H1 (cell line): Measurements from ENCODE around the gene KHDRBS2. TPM values are rescaled to one million over a fixed set of nuclear protein-coding genes. Genes with fewer than 3 reads are reported as not detected.

Source experiments
- CTCF ChIA-PET: fragments of 300-600 bp; sonication (Branson Sonifier 250); formaldehyde crosslinking; loops from one replicate; lab custom pipeline; 2021; ENCODE audit not compliant: partially characterized antibody; lab: Charles Lee
- POLR2A ChIA-PET: fragments of 300-600 bp; sonication (Branson Sonifier 250); formaldehyde crosslinking; loops from one replicate; lab custom pipeline; 2021; ENCODE audit warnings: inconsistent platforms; ENCODE audit not compliant: partially characterized antibody; lab: Charles Lee
- DNase-seq, 2 experiments: peaks; one replicate each; pipeline versions ENCODE4 v3.0.0 to v3.0.0-alpha.2; 2010 to 2022; ENCODE audit warnings: low spot score in 2 of 2, low read depth in 1 of 2, mixed read lengths in 1 of 2
- FAIRE-seq: peaks from 2 replicates; lab custom pipeline; 2011; peaks lifted over from hg19 to GRCh38; lab: Jason Lieb, UNC
- H2AFZ ChIP-seq: 2 replicates; pipeline ENCODE4 v1.8.1; 2012; ENCODE audit warnings: low read length, inconsistent platforms
- H2AK5ac ChIP-seq: 2 replicates; pipeline ENCODE4 v1.6.1; 2013; ENCODE audit warnings: low read depth, low read length
- H2BK120ac ChIP-seq: replicated peaks from 2 replicates; pipeline ENCODE3; 2013; ENCODE audit warnings: low read depth, low read length, inconsistent platforms
- H2BK12ac ChIP-seq: 2 replicates; pipeline ENCODE4 v1.6.1; 2013; ENCODE audit warnings: low read depth, low read length
- H2BK15ac ChIP-seq: 2 replicates; pipeline ENCODE4 v1.6.1; 2013; ENCODE audit warnings: low read length
- H2BK20ac ChIP-seq: 2 replicates; pipeline ENCODE4 v1.6.1; 2013; ENCODE audit warnings: low read length
- H2BK5ac ChIP-seq: 2 replicates; pipeline ENCODE4 v1.6.1; 2013; ENCODE audit warnings: low read depth, low read length
- H3K14ac ChIP-seq: 2 replicates; pipeline ENCODE4 v1.6.1; 2013; ENCODE audit warnings: inconsistent platforms; ENCODE audit not compliant: insufficient read length
- H3K18ac ChIP-seq: 2 replicates; pipeline ENCODE4 v1.6.1; 2013; ENCODE audit warnings: low read length; ENCODE audit errors: extremely low read depth
- H3K23ac ChIP-seq: 2 replicates; pipeline ENCODE4 v1.6.1; 2013; ENCODE audit warnings: inconsistent platforms; ENCODE audit not compliant: insufficient read length
- H3K23me2 ChIP-seq: 2 replicates; pipeline ENCODE4 v1.6.1; 2013; ENCODE audit warnings: low read depth, low read length
- H3K27ac ChIP-seq: 2 replicates; pipeline ENCODE4 v1.6.1; 2011; ENCODE audit warnings: low read depth, low read length, inconsistent platforms
- H3K27me3 ChIP-seq, 4 experiments: replicated peaks in 1 of 4; 1 replicate in 1 of 4; 2 replicates in 3 of 4; pipeline versions ENCODE4 v1.6.1 to v1.8.1; 2011 to 2013; ENCODE audit warnings: low read length in 3 of 4, mild to moderate bottlenecking in 3 of 4, inconsistent platforms in 2 of 4, mixed read lengths in 2 of 4, moderate library complexity in 1 of 4; ENCODE audit not compliant: control insufficient read depth in 3 of 4, insufficient read depth in 3 of 4; ENCODE audit errors: extremely low read depth in 1 of 4
- H3K36me3 ChIP-seq, 4 experiments: 2 replicates each; pipeline versions ENCODE4 v1.6.1 to v1.8.1; 2011 to 2013; ENCODE audit warnings: mild to moderate bottlenecking in 4 of 4, low read length in 3 of 4, moderate library complexity in 2 of 4, control low read depth in 1 of 4, inconsistent platforms in 1 of 4; ENCODE audit not compliant: insufficient read depth in 4 of 4, control insufficient read depth in 2 of 4
- H3K4ac ChIP-seq: replicated peaks from 2 replicates; pipeline ENCODE3; 2013; ENCODE audit warnings: low read length, low read depth, mixed read lengths, inconsistent platforms; ENCODE audit not compliant: insufficient read length
- H3K4me1 ChIP-seq, 4 experiments: replicated peaks in 1 of 4; 1 replicate in 1 of 4; 2 replicates in 3 of 4; pipeline versions ENCODE4 v1.6.1 to v1.8.1; 2011 to 2013; ENCODE audit warnings: low read length in 3 of 4, inconsistent platforms in 2 of 4, mixed read lengths in 1 of 4; ENCODE audit not compliant: insufficient read depth in 4 of 4, control insufficient read depth in 3 of 4
- H3K4me2 ChIP-seq, 2 experiments: 2 replicates each; pipeline versions ENCODE4 v1.6.1 to v1.8.1; 2011 to 2013; ENCODE audit warnings: low read depth in 2 of 2, low read length in 2 of 2, control low read depth in 1 of 2, inconsistent platforms in 1 of 2, mild to moderate bottlenecking in 1 of 2; ENCODE audit not compliant: insufficient read depth in 1 of 2
- H3K4me3 ChIP-seq, 4 experiments: fragments of 200-600, 300-600 bp in 1 of 4; sonication (generic), shearing (Covaris generic), sonication (Bioruptor Twin) in 1 of 4; 2 replicates each; pipeline versions ENCODE4 v1.5.1 to v1.8.1; 2011 to 2016; ENCODE audit warnings: low read length in 4 of 4, low read depth in 3 of 4, control low read depth in 2 of 4, inconsistent platforms in 2 of 4, mild to moderate bottlenecking in 2 of 4, mixed read lengths in 1 of 4, moderate library complexity in 1 of 4; ENCODE audit not compliant: insufficient read depth in 2 of 4; ENCODE audit errors: extremely low read depth in 1 of 4
- H3K56ac ChIP-seq: replicated peaks from 2 replicates; pipeline ENCODE3; 2013; ENCODE audit warnings: low read depth, mild to moderate bottlenecking, mixed read lengths, low read length, inconsistent platforms; ENCODE audit not compliant: insufficient read length
- H3K79me1 ChIP-seq: 2 replicates; pipeline ENCODE4 v1.6.1; 2013; ENCODE audit warnings: low read depth, low read length, control low read depth
- H3K79me2 ChIP-seq, 2 experiments: 2 replicates each; pipeline versions ENCODE4 v1.6.1 to v1.8.1; 2012 to 2013; ENCODE audit warnings: low read length in 2 of 2, mild to moderate bottlenecking in 2 of 2, inconsistent platforms in 1 of 2; ENCODE audit not compliant: insufficient read depth in 2 of 2, control insufficient read depth in 1 of 2
- H3K9ac ChIP-seq, 4 experiments: replicated peaks in 1 of 4; 1 replicate in 1 of 4; 2 replicates in 3 of 4; pipeline versions ENCODE4 v1.6.1 to v1.8.1; 2011 to 2013; ENCODE audit warnings: low read depth in 3 of 4, low read length in 3 of 4, control low read depth in 2 of 4, mild to moderate bottlenecking in 2 of 4, moderate library complexity in 2 of 4, inconsistent platforms in 1 of 4; ENCODE audit errors: extremely low read depth in 1 of 4
- H3K9me3 ChIP-seq, 2 experiments: 2 replicates each; pipeline versions ENCODE4 v1.6.1 to v1.8.1; 2012 to 2013; ENCODE audit warnings: mild to moderate bottlenecking in 2 of 2, moderate library complexity in 2 of 2, control low read depth in 1 of 2, inconsistent platforms in 1 of 2, low read depth in 1 of 2, low read length in 1 of 2, mixed read lengths in 1 of 2; ENCODE audit not compliant: insufficient read depth in 2 of 2
- H4K20me1 ChIP-seq, 2 experiments: replicated peaks in 1 of 2; 2 replicates each; pipeline versions ENCODE3 to v1.8.1; 2011 to 2013; ENCODE audit warnings: inconsistent platforms in 2 of 2, low read length in 2 of 2, mild to moderate bottlenecking in 1 of 2; ENCODE audit not compliant: insufficient read depth in 2 of 2, control insufficient read depth in 1 of 2
- H4K5ac ChIP-seq: 2 replicates; pipeline ENCODE4 v1.6.1; 2013; ENCODE audit warnings: low read length, low read depth, mixed read lengths, inconsistent platforms; ENCODE audit not compliant: insufficient read length
- H4K8ac ChIP-seq: 2 replicates; pipeline ENCODE4 v1.8.0; 2013; ENCODE audit warnings: mild to moderate bottlenecking, moderate library complexity, low read length, inconsistent platforms; ENCODE audit not compliant: insufficient read depth; ENCODE audit errors: extremely low read depth
- H4K91ac ChIP-seq: replicated peaks from 2 replicates; pipeline ENCODE3; 2013; ENCODE audit warnings: low read length, mixed read lengths, inconsistent platforms; ENCODE audit not compliant: insufficient read length
- BACH1 ChIP-seq: IDR thresholded peaks from 2 replicates; pipeline ENCODE4 v1.6.1; 2012; ENCODE audit warnings: low read length, improper control_type of control experiment
- CEBPB ChIP-seq: IDR thresholded peaks from 2 replicates; pipeline ENCODE4 v1.6.1; 2012; ENCODE audit warnings: low read depth, low read length
- CHD1 ChIP-seq: IDR thresholded peaks from 2 replicates; pipeline ENCODE4 v1.6.1; 2012; ENCODE audit warnings: low read depth, low read length, improper control_type of control experiment
- CTBP2 ChIP-seq: IDR thresholded peaks from 2 replicates; pipeline ENCODE4 v1.7.0; 2011; ENCODE audit warnings: borderline replicate concordance, mild to moderate bottlenecking, moderate library complexity, mixed read lengths, low read length; ENCODE audit not compliant: insufficient read depth, insufficient read length
- CTCF ChIP-seq, 3 experiments: IDR thresholded peaks; 1 replicate in 2 of 3; 2 replicates in 1 of 3; pipeline versions ENCODE4 v1.5.1 to v1.6.1; 2011; ENCODE audit warnings: low read length in 3 of 3, mild to moderate bottlenecking in 3 of 3, inconsistent platforms in 2 of 3, low read depth in 1 of 3, moderate library complexity in 1 of 3; ENCODE audit not compliant: insufficient read depth in 1 of 3; ENCODE audit errors: control extremely low read depth in 1 of 3
- EGR1 ChIP-seq: IDR thresholded peaks from 2 replicates; pipeline ENCODE4 v1.6.1; 2011; ENCODE audit warnings: low read depth, low read length, borderline replicate concordance
- EP300 ChIP-seq, 2 experiments: IDR thresholded peaks; 1 replicate in 1 of 2; 2 replicates in 1 of 2; pipeline ENCODE4 v1.6.1; 2011 to 2012; ENCODE audit warnings: low read depth in 2 of 2, low read length in 2 of 2, mild to moderate bottlenecking in 2 of 2, borderline replicate concordance in 1 of 2, inconsistent platforms in 1 of 2, moderate library complexity in 1 of 2
- EZH2 ChIP-seq: fragments of 200-600 bp; sonication (generic); IDR thresholded peaks from 2 replicates; pipeline ENCODE4 v1.7.1; 2012; ENCODE audit warnings: low read depth, mild to moderate bottlenecking, moderate library complexity, low read length, inconsistent platforms; ENCODE audit not compliant: severe bottlenecking
- HDAC6 ChIP-seq: IDR thresholded peaks from one replicate; pipeline ENCODE4 v1.7.1; 2012; ENCODE audit warnings: low read depth, mild to moderate bottlenecking, inconsistent platforms, low read length, moderate library complexity
- NANOG ChIP-seq: IDR thresholded peaks from 2 replicates; pipeline ENCODE4 v1.6.1; 2011; ENCODE audit warnings: low read length, low read depth, mild to moderate bottlenecking, inconsistent platforms; ENCODE audit not compliant: insufficient read depth, poor library complexity, severe bottlenecking
- POLR2A ChIP-seq, 2 experiments: IDR thresholded peaks; 1 replicate in 1 of 2; 2 replicates in 1 of 2; pipeline ENCODE4 v1.6.1; 2011; ENCODE audit warnings: low read depth in 2 of 2, low read length in 2 of 2, mild to moderate bottlenecking in 2 of 2; ENCODE audit errors: control extremely low read depth in 1 of 2
- POU5F1 ChIP-seq: IDR thresholded peaks from 2 replicates; pipeline ENCODE4 v1.6.1; 2011; ENCODE audit warnings: low read depth, mild to moderate bottlenecking, low read length, moderate library complexity
- WGBS, 2 experiments: shearing (Covaris generic) in 1 of 2; methylation state at CpG; one replicate each; pipeline versions ENCODE4 v1.1.6 to v1.1.7; 2013 to 2015; ENCODE audit warnings: low lambda C conversion rate in 2 of 2, mixed read lengths in 2 of 2, inconsistent platforms in 1 of 2, low coverage in 1 of 2, missing lambda C conversion rate in 1 of 2; ENCODE audit not compliant: insufficient replicate concordance in 2 of 2, insufficient coverage in 1 of 2, insufficient read length in 1 of 2; ENCODE audit errors: extremely low coverage in 1 of 2, missing lambda C conversion rate in 1 of 2; 5-methylcytosine and 5-hydroxymethylcytosine counted together
- polyA plus RNA-seq, 7 experiments: library from polyadenylated mRNA; depleted of rRNA in 3 of 7; stranded (reverse) in 5 of 7; unstranded in 2 of 7; fragments of >200 nt in 5 of 7; fragments of 200-250 nt in 2 of 7; gene quantifications; 1 replicate in 5 of 7; 2 replicates in 1 of 7; 4 replicates in 1 of 7; pipeline versions ENCODE4 v1.2.1 to v1.2.3, GENCODE V29; 2011 to 2013; ENCODE audit warnings: missing spikeins in 2 of 7, mixed read lengths in 2 of 7
- total RNA-seq: library from RNA; stranded (reverse); fragmentation: NEBNext Ultra II Directional; extraction: Animal tissue kit (Norgen Biotek cat#: 25700); gene quantifications from 2 replicates; pipeline ENCODE4 v1.2.1, GENCODE V29; 2021

KHDRBS2 gene
- total and polyA plus RNA-seq, 2 of the 8 experiments (the other 6 are each of a cell fraction or from before 2014, with no cell fraction given) = 5.2 to 7.7 TPM

- FAIRE-seq = no peak
- H3K14ac ChIP-seq = no peak overlapping the region
- no peak overlapping the region for H2AK5ac ChIP-seq
- H3K18ac ChIP-seq = no peak overlapping the region
- H4K91ac ChIP-seq = no peak overlapping the region
- H3K9ac ChIP-seq = no peak overlapping the region
- no peak for TF ChIP-seq NANOG
- TF ChIP-seq CHD1 = no peak
- TF ChIP-seq EZH2 = no peak
- no peak for TF ChIP-seq EGR1
- no peak for TF ChIP-seq POU5F1
- TF ChIP-seq HDAC6 = no peak
- no peak for TF ChIP-seq CEBPB
- TF ChIP-seq CTBP2 = no peak
- no peak for TF ChIP-seq BACH1
- TF ChIP-seq CTCF (IDR thresholded peaks at IDR 0.05; ENCODE audit: control extremely low read depth in 1 of 3, insufficient read depth in 1 of 3, low read depth in 1 of 3, low read length in 3 of 3) = no peak
- no peak for TF ChIP-seq POLR2A (IDR thresholded peaks at IDR 0.05; ENCODE audit: control extremely low read depth in 1 of 2, low read depth in 2 of 2, low read length in 2 of 2)
- TF ChIP-seq EP300 (IDR thresholded peaks at IDR 0.05; ENCODE audit: borderline replicate concordance in 1 of 2, low read depth in 2 of 2, low read length in 2 of 2) = no peak
- no peak overlapping the region for H4K5ac ChIP-seq
- WGBS, 2 experiments = 93% methylated on average over 6 of the region's 6 CpGs; no CpG with 5 or more reads in 1 of the 2 experiments
- H3K4me2 ChIP-seq = no peak overlapping the region
- H3K79me2 ChIP-seq = no peaks in the 10 kb centered on the region
- no peak overlapping the region for H2BK15ac ChIP-seq
- no peak overlapping the region for H3K56ac ChIP-seq
- no peaks in the 10 kb centered on the region for H3K79me1 ChIP-seq
- no peak overlapping the region for H3K4ac ChIP-seq
- H2BK20ac ChIP-seq = no peak overlapping the region
- no peaks in the 10 kb centered on the region for H3K23me2 ChIP-seq
- no peak for DNase-seq
- no peaks in the 10 kb centered on the region for H3K36me3 ChIP-seq
- no peak overlapping the region for H3K27ac ChIP-seq
- no peak overlapping the region for H2BK12ac ChIP-seq
- H3K27me3 ChIP-seq = no peaks in the 10 kb centered on the region
- H3K4me1 ChIP-seq = no peaks in the 10 kb centered on the region
- POLR2A ChIA-PET = no interaction called here
- H3K4me3 ChIP-seq = no peak overlapping the region
- H2BK120ac ChIP-seq = no peak overlapping the region
- H2AFZ ChIP-seq = no peak overlapping the region
- H4K20me1 ChIP-seq = no peaks in the 10 kb centered on the region
- H3K23ac ChIP-seq = no peak overlapping the region
- CTCF ChIA-PET = no interaction called here
- no peaks in the 10 kb centered on the region for H3K9me3 ChIP-seq
- H2BK5ac ChIP-seq = no peak overlapping the region
- H4K8ac ChIP-seq = no peak overlapping the region
Measured at GRCh38 chr6:61901748-61902147, 384.3 kb downstream of the KHDRBS2 start.
